Endothelial cell of umbilical vein (primary cell): Measurements from ENCODE around the gene RIOK1. TPM values are rescaled to one million over a fixed set of nuclear protein-coding genes. Genes with fewer than 3 reads are reported as not detected.

ENCODE experiments used
- BruUV-seq: library from RNA; stranded (reverse); fragments of 400-500 nt; replicated peaks from 2 replicates; lab custom pipeline; 2021; lab: Mats Ljungman, UMichigan
- CTCF ChIA-PET: fragments of 300-600, 350-600 bp; sonication (Branson Sonifier 250); formaldehyde crosslinking; loops from one replicate; lab custom pipeline; 2021; ENCODE audit warnings: antibody characterized with exemption, inconsistent platforms; lab: Charles Lee
- POLR2A ChIA-PET: fragments of 300-600, 350-600 bp; sonication (Branson Sonifier 250); formaldehyde crosslinking; loops from one replicate; lab custom pipeline; 2021; ENCODE audit warnings: antibody characterized with exemption, inconsistent platforms; lab: Charles Lee
- DNase-seq: peaks from one replicate; pipeline ENCODE4 v3.0.0-alpha.2; 2011; ENCODE audit warnings: low read depth, low spot score
- FAIRE-seq: peaks from 2 replicates; lab custom pipeline; 2011; peaks lifted over from hg19 to GRCh38; lab: Jason Lieb, UNC
- H2AFZ ChIP-seq: 2 replicates; pipeline ENCODE4 v1.6.0; 2012; ENCODE audit warnings: low read depth, low read length, control low read depth, inconsistent platforms
- H3K27ac ChIP-seq: 2 replicates; pipeline ENCODE4 v1.5.1; 2011; ENCODE audit warnings: low read depth, mild to moderate bottlenecking, control low read depth, low read length, moderate library complexity; ENCODE audit not compliant: insufficient read depth
- H3K27me3 ChIP-seq, 2 experiments: 2 replicates each; pipeline versions ENCODE4 v1.6.0 to v1.6.1; 2011; ENCODE audit warnings: low read length in 2 of 2, mixed read lengths in 1 of 2; ENCODE audit not compliant: control insufficient read depth in 2 of 2, insufficient read depth in 2 of 2
- H3K36me3 ChIP-seq, 2 experiments: 2 replicates in 1 of 2; 3 replicates in 1 of 2; pipeline ENCODE4 v1.5.1; 2011; ENCODE audit warnings: low read length in 2 of 2, mild to moderate bottlenecking in 1 of 2, moderate library complexity in 1 of 2; ENCODE audit not compliant: control insufficient read depth in 2 of 2, insufficient read depth in 2 of 2; ENCODE audit errors: extremely low read depth in 1 of 2
- H3K4me1 ChIP-seq: 3 replicates; pipeline ENCODE4 v1.5.1; 2011; ENCODE audit warnings: mild to moderate bottlenecking, low read length; ENCODE audit not compliant: control insufficient read depth, insufficient read depth; ENCODE audit errors: extremely low read depth
- H3K4me2 ChIP-seq: 2 replicates; pipeline ENCODE4 v1.6.1; 2011; ENCODE audit warnings: low read length, control low read depth, mixed read lengths; ENCODE audit not compliant: insufficient read depth
- H3K4me3 ChIP-seq, 3 experiments: fragments of 200-600 bp in 1 of 3; sonication (generic), shearing (Covaris generic) in 1 of 3; replicated peaks in 1 of 3; 2 replicates each; pipeline ENCODE4 v1.5.1; 2011 to 2016; ENCODE audit warnings: control low read depth in 3 of 3, low read length in 3 of 3, mild to moderate bottlenecking in 2 of 3, inconsistent platforms in 1 of 3, low read depth in 1 of 3, moderate library complexity in 1 of 3; ENCODE audit not compliant: insufficient read depth in 1 of 3
- H3K79me2 ChIP-seq: 2 replicates; pipeline ENCODE4 v1.6.0; 2012; ENCODE audit warnings: low read length, inconsistent platforms; ENCODE audit not compliant: control insufficient read depth, insufficient read depth
- H3K9ac ChIP-seq: replicated peaks from 2 replicates; pipeline ENCODE3; 2011; ENCODE audit warnings: low read length, control low read depth; ENCODE audit not compliant: insufficient read depth; ENCODE audit errors: extremely low read depth
- H3K9me1 ChIP-seq: replicated peaks from 3 replicates; pipeline ENCODE4 v1.6.0; 2011; ENCODE audit warnings: mild to moderate bottlenecking, low read length; ENCODE audit not compliant: control insufficient read depth, insufficient read depth; ENCODE audit errors: extremely low read depth
- H3K9me3 ChIP-seq: replicated peaks from 2 replicates; pipeline ENCODE4 v1.5.1; 2012; ENCODE audit warnings: low read length, inconsistent platforms; ENCODE audit not compliant: control insufficient read depth, insufficient read depth
- H4K20me1 ChIP-seq: replicated peaks from 2 replicates; pipeline ENCODE3; 2011; ENCODE audit warnings: mild to moderate bottlenecking, low read length; ENCODE audit not compliant: control insufficient read depth, insufficient read depth; ENCODE audit errors: extremely low read depth
- CTCF ChIP-seq, 2 donors: IDR thresholded peaks; 1 replicate in 1 of 2; 2 replicates in 1 of 2; pipeline ENCODE4 v1.5.1; 2011; ENCODE audit warnings: low read length in 2 of 2, mild to moderate bottlenecking in 2 of 2, moderate library complexity in 2 of 2, control low read depth in 1 of 2, inconsistent platforms in 1 of 2, low read depth in 1 of 2; ENCODE audit not compliant: insufficient read depth in 1 of 2; ENCODE audit errors: extremely low read depth in 1 of 2
- EZH2 ChIP-seq: IDR thresholded peaks from 2 replicates; pipeline ENCODE4 v1.6.1; 2012; ENCODE audit warnings: borderline replicate concordance, low read depth, mild to moderate bottlenecking, moderate library complexity, low read length, inconsistent platforms; ENCODE audit not compliant: severe bottlenecking
- FOS ChIP-seq: IDR thresholded peaks from 2 replicates; pipeline ENCODE4 v1.6.1; 2011; ENCODE audit warnings: mild to moderate bottlenecking, low read length, moderate library complexity, borderline replicate concordance; ENCODE audit not compliant: insufficient read depth
- GATA2 ChIP-seq: IDR thresholded peaks from 2 replicates; pipeline ENCODE4 v1.7.0; 2011; ENCODE audit warnings: low read depth, mild to moderate bottlenecking, moderate library complexity, mixed read lengths, low read length; ENCODE audit not compliant: insufficient read length, insufficient read depth
- JUN ChIP-seq: IDR thresholded peaks from 2 replicates; pipeline ENCODE4 v1.6.1; 2011; ENCODE audit warnings: borderline replicate concordance, low read depth; ENCODE audit not compliant: insufficient read length, insufficient read depth
- MAX ChIP-seq: IDR thresholded peaks from 2 replicates; pipeline ENCODE4 v1.6.1; 2011; ENCODE audit not compliant: insufficient read depth, insufficient read length
- MYC ChIP-seq: IDR thresholded peaks from one replicate; pipeline ENCODE4 v1.6.1; 2011; ENCODE audit warnings: mild to moderate bottlenecking, low read depth, low read length
- POLR2A ChIP-seq: IDR thresholded peaks from 2 replicates; pipeline ENCODE4 v1.6.1; 2012; ENCODE audit warnings: low read depth, mild to moderate bottlenecking, control low read depth, low read length
- POLR2AphosphoS5 ChIP-seq: IDR thresholded peaks from 2 replicates; pipeline ENCODE4 v1.6.1; 2012; ENCODE audit warnings: low read depth, mild to moderate bottlenecking, control low read depth, low read length, moderate library complexity; ENCODE audit not compliant: insufficient read depth
- dilution Hi-C: fragments of 300-500 bp; cut with MboI; formaldehyde crosslinking; loops from one replicate; pipeline ENCODE4 v1.15.0; 2019; ENCODE audit warnings: low sequenced_read_pairs; ENCODE audit not compliant: extremely low pct_ligation_motif_present
- intact Hi-C: fragments of 100-400 bp; cut with micrococcal nuclease; formaldehyde crosslinking; loops from one replicate; pipeline ENCODE4 v1.10.0; 2022
- polyA plus RNA-seq, 4 experiments: library from polyadenylated mRNA; depleted of rRNA in 3 of 4; stranded (reverse) in 3 of 4; unstranded in 1 of 4; fragments of >200 nt; gene quantifications; 2 replicates each; pipeline versions ENCODE4 v1.2.1 to v1.2.3, GENCODE V29; 2011 to 2012; ENCODE audit warnings: missing spikeins in 1 of 4
- total RNA-seq: library from RNA; stranded (reverse); gene quantifications from 2 replicates; pipeline ENCODE4 v1.2.3, GENCODE V29; 2021

The RIOK1 gene
- total and polyA plus RNA-seq, 2 donors (not counting 3 experiments of a cell fraction or from before 2014, with no cell fraction given), result 9.2 to 21.4 TPM

- ChIA-PET POLR2A (no interaction called here), CTCF (interaction anchor here (1.5 to 1.8 kb wide), 2 partner anchors 116 to 718 kb away, joined by 3 to 6 read pairs; no protein-coding TSS in a partner anchor)
- peaks cover 0 to 8% of the 10 kb centered on the region in 2 experiments for H3K36me3 ChIP-seq
- dilution Hi-C loops (no loop called here), intact Hi-C loops (loop anchor here (10.0 kb wide), 1 partner anchor 672 kb away; the partner anchor contains the start of gene BLOC1S5)
- H3K9me1 ChIP-seq, result no peaks in the 10 kb centered on the region
- no peak overlapping the region for H3K4me3 ChIP-seq
- H3K27me3 ChIP-seq, result no peaks in the 10 kb centered on the region
- H2AFZ ChIP-seq, result no peak overlapping the region
- TF ChIP-seq GATA2 (no peak), MYC (no peak), JUN (no peak), EZH2 (no peak), CTCF (IDR thresholded peaks at IDR 0.05; ENCODE audit: extremely low read depth in 1 of 2, insufficient read depth in 1 of 2, low read depth in 1 of 2, low read length in 2 of 2) (no peak), FOS (no peak), POLR2AphosphoS5 (no peak), POLR2A (no peak), MAX (no peak)
- FAIRE-seq (no peak), DNase-seq (no peak)
- no peaks in the 10 kb centered on the region for H4K20me1 ChIP-seq
- peaks cover 35% of the 10 kb centered on the region for H3K79me2 ChIP-seq
- BruUV-seq, result no TSS peak
- H3K9ac ChIP-seq, result no peak overlapping the region
- H3K4me2 ChIP-seq, result no peak overlapping the region
- no peaks in the 10 kb centered on the region for H3K9me3 ChIP-seq
- no peak overlapping the region for H3K27ac ChIP-seq
- peaks cover 13% of the 10 kb centered on the region for H3K4me1 ChIP-seq
Observed at GRCh38 chr6:7392402-7392801, 2.8 kb downstream of the RIOK1 start.
